Hypothalamus (tissue), 51 donors: Measurements from ENCODE around the gene SECISBP2L.
"Not testable (repeated sequence)": the region's sequence is repeated elsewhere in the genome, so short reads cannot be mapped to it uniquely, and the experiment has no call there.

ENCODE experiments used
- DNase-seq, 51 donors: peaks; one replicate each; lab custom pipeline; 2025; lab: John Stamatoyannopoulos, UW

The SECISBP2L gene

GRCh38 chr15:48970926-48971325 lies 75.3 kb downstream of the SECISBP2L start:
- not testable (repeated sequence) for DNase-seq

GRCh38 chr15:48968066-48968465 lies 78.2 kb downstream of the SECISBP2L start:
- DNase-seq = no peak

GRCh38 chr15:48967336-48967735 lies 78.9 kb downstream of the SECISBP2L start:
- no peak for DNase-seq

- no peak for DNase-seq
These were observed 79.5 kb downstream of the SECISBP2L start for GRCh38 chr15:48966595-48967301.

- peak in 1 of 51 donors; percentile 11 for DNase-seq
These were observed 80.3 kb downstream of the SECISBP2L start for GRCh38 chr15:48965972-48966371.

GRCh38 chr15:48964898-48965297 lies 81.3 kb downstream of the SECISBP2L start:
- no peak for DNase-seq

GRCh38 chr15:48963524-48964113 lies 82.6 kb downstream of the SECISBP2L start, which contains the start of gene SHC4:
Gene SHC4, minus strand, starts transcription at chr15:48963919. Its CDS starts 904 bp downstream, at chr15:48963015.
- DNase-seq = peak in 46 of 51 donors; percentile 7 to 91 (median 48)

GRCh38 chr15:48962662-48963523 lies 83.4 kb downstream of the SECISBP2L start:
- peak in 24 of 51 donors; percentile 15 to 59 (median 32) for DNase-seq

- DNase-seq = no peak
These were observed 90.3 kb downstream of the SECISBP2L start for GRCh38 chr15:48955967-48956366.

- DNase-seq = no peak
These were observed 90.9 kb downstream of the SECISBP2L start for GRCh38 chr15:48955370-48955769.

- DNase-seq = peak in 1 of 51 donors; percentile 2
These were observed 91.7 kb downstream of the SECISBP2L start for GRCh38 chr15:48954538-48954937.

GRCh38 chr15:48946840-48947187 lies 99.4 kb downstream of the SECISBP2L start:
- no peak for DNase-seq

- peak in 1 of 51 donors; percentile 10 for DNase-seq
These were observed 100.0 kb downstream of the SECISBP2L start for GRCh38 chr15:48946074-48946839.

- DNase-seq = no peak
These were observed 100.9 kb downstream of the SECISBP2L start for GRCh38 chr15:48945386-48945785.

GRCh38 chr15:48941904-48942303 lies 104.3 kb downstream of the SECISBP2L start:
- DNase-seq = no peak

- DNase-seq = no peak
These were observed 105.7 kb downstream of the SECISBP2L start for GRCh38 chr15:48940508-48940907.

GRCh38 chr15:48939648-48940047 lies 106.6 kb downstream of the SECISBP2L start:
- no peak for DNase-seq
